ENCODE results near the gene GUCA1C. TPM values are rescaled to one million over a fixed set of nuclear protein-coding genes. Genes with fewer than 3 reads are reported as not detected.

Gene GUCA1C
- total and polyA plus RNA-seq, 8 donors: 2.9 to 21.0 (median 15.2) TPM

GRCh38 chr3:108862865-108863798 is 90.5 kb downstream of the GUCA1C start:
- no peak for DNase-seq
- WGBS, 2 donors: 65 to 70% methylated on average over 7 of the region's 7 CpGs
- Histone ChIP-seq H3K27ac (no peak overlapping the region), H3K9me3 (no peaks in the 10 kb centered on the region), H3K36me3 (no peaks in the 10 kb centered on the region), H3K4me1 (no peaks in the 10 kb centered on the region), H3K4me3 (no peak overlapping the region), H3K27me3 (no peaks in the 10 kb centered on the region)
- ATAC-seq: no peak
- no peak for FAIRE-seq
- TF ChIP-seq CTCF (IDR thresholded peaks at IDR 0.05): no peak
- intact Hi-C loops (cut with DNase I): no loop called here

DNA sequence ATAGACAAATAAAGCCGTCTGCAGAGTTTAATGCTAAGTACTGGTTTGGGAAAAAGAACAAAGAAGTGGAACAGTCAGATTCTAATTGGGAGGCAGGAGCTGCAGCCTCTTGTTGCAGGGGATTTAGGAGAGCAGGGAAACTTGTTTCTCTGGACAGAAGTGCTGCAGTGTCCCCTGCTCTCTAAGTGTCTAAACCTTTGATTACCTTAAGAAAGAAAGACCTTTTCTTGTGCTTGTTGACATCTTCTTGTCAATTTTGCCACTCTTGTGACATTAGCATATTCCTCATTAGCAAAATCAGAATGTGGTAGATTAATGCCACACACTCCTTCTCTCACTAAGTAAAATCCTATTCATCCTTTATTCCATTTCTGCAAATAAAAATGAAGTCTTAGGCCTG is 92.3 kb downstream of the GUCA1C start:
- H3K4me1 ChIP-seq: no peaks in the 10 kb centered on the region
- 58 to 61% methylated on average over 1 of the region's 1 CpG for WGBS, 2 donors
- H3K27me3 ChIP-seq: no peaks in the 10 kb centered on the region
- no peak overlapping the region for H3K4me3 ChIP-seq
- ATAC-seq: no peak
- H3K27ac ChIP-seq: no peak overlapping the region
- intact Hi-C loops (cut with DNase I): no loop called here
- FAIRE-seq: no peak
- TF ChIP-seq CTCF (IDR thresholded peaks at IDR 0.05): no peak
- DNase-seq: no peak
- no peaks in the 10 kb centered on the region for H3K36me3 ChIP-seq
- no peaks in the 10 kb centered on the region for H3K9me3 ChIP-seq

Other genes with a start within 250 kb of the GUCA1C start
- gene RETNLB, start 196.5 kb downstream of the GUCA1C start, total RNA-seq: not detected
- not detected for gene RETNLB, start 196.5 kb downstream of the GUCA1C start, polyA plus RNA-seq
- gene TRAT1, start 131.1 kb downstream of the GUCA1C start, total RNA-seq: under 1 TPM in 1 of 6 donors, not detected in 5; 0.32 TPM
- gene TRAT1, start 131.1 kb downstream of the GUCA1C start, polyA plus RNA-seq: not detected
- not detected for gene MORC1, start 164.3 kb upstream of the GUCA1C start, total RNA-seq
- not detected for gene MORC1, start 164.3 kb upstream of the GUCA1C start, polyA plus RNA-seq
- gene C3orf85, start 182.8 kb upstream of the GUCA1C start, total RNA-seq: not detected
- not detected for gene C3orf85, start 182.8 kb upstream of the GUCA1C start, polyA plus RNA-seq

Measured in pancreas (tissue), 10 donors.